BLaER1 (cell line): Measurements from ENCODE around the gene SEMA3B.
A peak's percentile ranks its signal among the peaks of the same experiment; 100 is the strongest.

Source experiments
- H3K27ac ChIP-seq: shearing (Covaris generic); formaldehyde crosslinking; 2 replicates; pipeline ENCODE4 v1.8.1; 2022
- H3K27me3 ChIP-seq: shearing (Covaris generic); formaldehyde crosslinking; 2 replicates; pipeline ENCODE4 v1.8.1; 2022
- H3K36me3 ChIP-seq: shearing (Covaris generic); formaldehyde crosslinking; 2 replicates; pipeline ENCODE4 v1.8.1; 2022
- H3K4me1 ChIP-seq: shearing (Covaris generic); formaldehyde crosslinking; 2 replicates; pipeline ENCODE4 v1.8.1; 2022
- H3K4me2 ChIP-seq: shearing (Covaris generic); formaldehyde crosslinking; 2 replicates; pipeline ENCODE4 v1.8.1; 2022
- H3K4me3 ChIP-seq: shearing (Covaris generic); formaldehyde crosslinking; 2 replicates; pipeline ENCODE4 v1.8.1; 2022
- H3K9ac ChIP-seq: shearing (Covaris generic); formaldehyde crosslinking; 2 replicates; pipeline ENCODE4 v1.8.1; 2022
- H3K9me3 ChIP-seq: shearing (Covaris generic); formaldehyde crosslinking; 2 replicates; pipeline ENCODE4 v1.8.1; 2022
- H4K20me1 ChIP-seq: shearing (Covaris generic); formaldehyde crosslinking; 2 replicates; pipeline ENCODE4 v1.8.1; 2022
- Cebpa-rat ChIP-seq: shearing (Covaris generic); IDR thresholded peaks from 2 replicates; pipeline ENCODE4 v1.8.1; 2022

Gene SEMA3B

GRCh38 chr3:50229490-50229889, 39.5 kb upstream of the SEMA3B start:
- Histone ChIP-seq H4K20me1 (no peaks in the 10 kb centered on the region), H3K4me1 (peaks cover 41% of the 10 kb centered on the region), H3K27ac (peak overlapping the region; percentile 30; the same call in 1 of the 2 replicates), H3K9ac (no peak overlapping the region), H3K4me3 (no peak overlapping the region), H3K36me3 (no peaks in the 10 kb centered on the region), H3K4me2 (no peak overlapping the region), H3K27me3 (peaks cover 3% of the 10 kb centered on the region; the same call in 1 of the 2 replicates), H3K9me3 (no peaks in the 10 kb centered on the region)
- TF ChIP-seq Cebpa-rat = no peak

- H3K27ac ChIP-seq = no peak overlapping the region
- no peak overlapping the region for H3K4me3 ChIP-seq
- H3K9me3 ChIP-seq = no peaks in the 10 kb centered on the region
- no peak overlapping the region for H3K9ac ChIP-seq
- H3K27me3 ChIP-seq = no peaks in the 10 kb centered on the region
- H3K4me1 ChIP-seq = peaks cover 49% of the 10 kb centered on the region
- H3K4me2 ChIP-seq = no peak overlapping the region
- no peak for TF ChIP-seq Cebpa-rat
- no peaks in the 10 kb centered on the region for H3K36me3 ChIP-seq
- no peaks in the 10 kb centered on the region for H4K20me1 ChIP-seq
Observed at GRCh38 chr3:50230104-50230793, 38.7 kb upstream of the SEMA3B start.

- no peak for TF ChIP-seq Cebpa-rat
- Histone ChIP-seq H3K4me2 (no peak overlapping the region), H3K36me3 (no peaks in the 10 kb centered on the region), H3K27me3 (no peaks in the 10 kb centered on the region), H4K20me1 (no peaks in the 10 kb centered on the region), H3K4me1 (peaks cover 47% of the 10 kb centered on the region), H3K4me3 (no peak overlapping the region), H3K9me3 (no peaks in the 10 kb centered on the region), H3K27ac (no peak overlapping the region), H3K9ac (no peak overlapping the region)
Observed at GRCh38 chr3:50230794-50231125, 38.2 kb upstream of the SEMA3B start.

- H3K4me2 ChIP-seq = no peak overlapping the region
- no peak for TF ChIP-seq Cebpa-rat
- H4K20me1 ChIP-seq = peaks cover 5% of the 10 kb centered on the region
- H3K27ac ChIP-seq = no peak overlapping the region
- no peak overlapping the region for H3K9ac ChIP-seq
- peaks cover 45% of the 10 kb centered on the region for H3K4me1 ChIP-seq
- no peaks in the 10 kb centered on the region for H3K9me3 ChIP-seq
- H3K36me3 ChIP-seq = no peaks in the 10 kb centered on the region
- no peak overlapping the region for H3K4me3 ChIP-seq
- no peaks in the 10 kb centered on the region for H3K27me3 ChIP-seq
Observed at GRCh38 chr3:50231581-50231980, 37.4 kb upstream of the SEMA3B start.

DNA sequence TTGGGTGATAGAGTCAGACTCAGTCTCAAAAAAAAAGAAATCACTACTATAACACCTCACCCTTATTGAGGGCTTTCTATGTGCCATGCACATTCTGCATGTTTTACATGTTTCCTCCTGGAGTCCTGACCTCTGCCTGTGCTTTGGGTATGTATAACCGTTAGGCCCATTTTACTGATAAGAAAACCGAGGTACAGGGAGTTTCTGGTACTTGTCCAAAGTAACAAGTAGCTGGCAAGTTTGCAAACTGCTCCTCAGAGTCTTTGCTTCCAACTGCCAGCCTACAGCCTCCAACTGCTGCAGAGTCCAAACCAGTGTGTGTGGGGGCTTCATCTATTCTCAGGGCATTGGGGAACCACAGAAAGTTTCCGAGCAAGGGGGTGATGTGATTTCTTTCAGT, 36.6 kb upstream of the SEMA3B start:
- no peak overlapping the region for H3K27ac ChIP-seq
- H3K36me3 ChIP-seq = no peaks in the 10 kb centered on the region
- no peak overlapping the region for H3K4me3 ChIP-seq
- TF ChIP-seq Cebpa-rat = no peak
- H3K9ac ChIP-seq = no peak overlapping the region
- no peaks in the 10 kb centered on the region for H3K27me3 ChIP-seq
- H3K9me3 ChIP-seq = no peaks in the 10 kb centered on the region
- peaks cover 13% of the 10 kb centered on the region for H4K20me1 ChIP-seq
- peaks cover 45% of the 10 kb centered on the region for H3K4me1 ChIP-seq
- no peak overlapping the region for H3K4me2 ChIP-seq

- Histone ChIP-seq H3K36me3 (no peaks in the 10 kb centered on the region), H3K4me1 (peaks cover 41% of the 10 kb centered on the region), H3K4me2 (no peak overlapping the region), H3K27ac (no peak overlapping the region), H3K9ac (no peak overlapping the region), H4K20me1 (peaks cover 21% of the 10 kb centered on the region), H3K27me3 (no peaks in the 10 kb centered on the region), H3K9me3 (no peaks in the 10 kb centered on the region), H3K4me3 (no peak overlapping the region)
- no peak for TF ChIP-seq Cebpa-rat
Observed at GRCh38 chr3:50233176-50233575, 35.8 kb upstream of the SEMA3B start.

GRCh38 chr3:50235716-50236483, 33.0 kb upstream of the SEMA3B start, which contains the start of gene GNAI2:
Gene GNAI2, plus strand, starts transcription at chr3:50236204. Its CDS starts 132 bp downstream, at chr3:50236336.
- H3K9ac ChIP-seq = peak within 1 kb of the TSS; percentile 97
- H3K4me2 ChIP-seq = peak within 1 kb of the TSS; percentile 93
- H3K4me1 ChIP-seq = peaks cover 46% of the 10 kb centered on the region
- no peaks in the 10 kb centered on the region for H3K27me3 ChIP-seq
- TF ChIP-seq Cebpa-rat = no peak
- H3K36me3 ChIP-seq = peaks cover 21% of the 10 kb centered on the region
- H3K9me3 ChIP-seq = no peaks in the 10 kb centered on the region
- H4K20me1 ChIP-seq = peaks cover 48% of the 10 kb centered on the region
- peak within 1 kb of the TSS; percentile 92 for H3K27ac ChIP-seq
- peak within 1 kb of the TSS; percentile 100 for H3K4me3 ChIP-seq

DNA sequence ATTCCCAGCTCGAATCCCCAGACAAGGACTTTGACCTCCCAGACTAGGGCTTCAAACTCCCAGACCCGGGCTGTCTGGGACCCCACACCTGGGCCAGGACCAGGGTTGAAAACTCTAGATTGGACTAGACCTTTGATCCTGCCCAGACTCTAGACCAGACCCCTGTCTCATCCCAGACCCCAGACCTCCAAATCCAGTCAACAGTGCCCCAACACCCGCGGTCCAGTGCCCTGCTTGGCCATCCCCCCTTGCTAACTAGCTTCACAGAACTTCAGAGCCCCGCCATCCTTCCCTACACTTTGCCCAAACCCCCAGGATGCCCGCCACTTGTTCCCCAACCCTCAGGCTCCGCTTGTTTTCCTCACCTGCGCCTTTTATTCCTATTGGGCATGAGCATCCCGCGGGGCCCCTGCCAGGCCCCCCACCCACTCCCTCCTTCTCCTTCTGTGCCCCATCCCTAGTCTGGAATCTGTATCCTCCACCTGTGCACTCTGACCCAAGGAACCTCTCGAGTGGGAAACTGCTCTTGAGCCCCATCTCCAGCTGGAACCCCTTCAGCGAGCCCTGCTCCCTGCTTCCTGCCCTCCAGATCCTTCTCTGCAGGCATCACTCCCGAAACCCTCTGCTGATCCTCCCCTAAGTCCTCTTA, 32.3 kb upstream of the SEMA3B start:
- Histone ChIP-seq H3K4me1 (peaks cover 53% of the 10 kb centered on the region), H3K27me3 (no peaks in the 10 kb centered on the region), H3K36me3 (peaks cover 21% of the 10 kb centered on the region), H3K9ac (peak overlapping the region; percentile 97), H4K20me1 (peaks cover 56% of the 10 kb centered on the region), H3K9me3 (no peaks in the 10 kb centered on the region), H3K4me3 (peak overlapping the region; percentile 100), H3K4me2 (peak overlapping the region; percentile 93), H3K27ac (peak overlapping the region; percentile 92)
- TF ChIP-seq Cebpa-rat = no peak

GRCh38 chr3:50237133-50237651, 31.8 kb upstream of the SEMA3B start:
- Histone ChIP-seq H3K27me3 (no peaks in the 10 kb centered on the region), H3K9ac (peak overlapping the region; percentile 97), H3K4me3 (peak overlapping the region; percentile 100), H3K27ac (peak overlapping the region; percentile 92), H3K4me2 (peak overlapping the region; percentile 93), H3K4me1 (peaks cover 59% of the 10 kb centered on the region), H4K20me1 (peaks cover 61% of the 10 kb centered on the region), H3K36me3 (peaks cover 25% of the 10 kb centered on the region), H3K9me3 (no peaks in the 10 kb centered on the region)
- no peak for TF ChIP-seq Cebpa-rat
